K562 (cell line): ENCODE results near the gene ZNF22. TPM values are rescaled to one million over a fixed set of nuclear protein-coding genes. Genes with fewer than 3 reads are reported as not detected.
A peak's percentile ranks its signal among the peaks of the same experiment; 100 is the strongest.

Source experiments
- CBFA2T3 ChIP-seq: fragments of 450-650 bp; IDR thresholded peaks from 2 replicates; pipeline ENCODE4 v1.6.1; 2017
- ID3 ChIP-seq, 2 experiments: fragments of 250-450 bp in 1 of 2; fragments of 450-650 bp in 1 of 2; sonication (Bioruptor Pico) in 1 of 2; IDR thresholded peaks; 2 replicates each; pipeline versions ENCODE4 v1.6.1 to v1.8.0; 2016 to 2021; ENCODE audit warnings: mild to moderate bottlenecking in 2 of 2, moderate library complexity in 2 of 2, missing compliant biosample characterization in 1 of 2, missing genetic modification characterization in 1 of 2
- JUND ChIP-seq, 2 experiments: IDR thresholded peaks; 2 replicates in 1 of 2; 3 replicates in 1 of 2; pipeline ENCODE4 v1.6.1; 2011; ENCODE audit warnings: borderline replicate concordance in 2 of 2, low read depth in 2 of 2, low read length in 2 of 2, improper control_type of control experiment in 1 of 2, missing biosample characterization in 1 of 2, missing genetic modification characterization in 1 of 2, missing genetic modification reagents in 1 of 2
- L3MBTL2 ChIP-seq: fragments of 450-650 bp; IDR thresholded peaks from 2 replicates; pipeline ENCODE4 v1.6.1; 2016; ENCODE audit warnings: mild to moderate bottlenecking, moderate library complexity
- MEF2A ChIP-seq: IDR thresholded peaks from 2 replicates; pipeline ENCODE4 v1.6.1; 2011; ENCODE audit warnings: low read depth, mild to moderate bottlenecking, low read length, moderate library complexity; ENCODE audit not compliant: control insufficient read depth
- PBX2 ChIP-seq, 2 experiments: IDR thresholded peaks in 1 of 2; conservative IDR thresholded peaks in 1 of 2; 2 replicates each; pipeline ENCODE4 v1.6.1; 2016; ENCODE audit warnings: low read depth in 2 of 2, mild to moderate bottlenecking in 1 of 2, missing compliant biosample characterization in 1 of 2, missing genetic modification characterization in 1 of 2, moderate library complexity in 1 of 2
- POLR2AphosphoS5 ChIP-seq: IDR thresholded peaks from 2 replicates; pipeline ENCODE4 v1.6.1; 2011; ENCODE audit warnings: mild to moderate bottlenecking, low read depth, low read length, moderate library complexity; ENCODE audit not compliant: control insufficient read depth, insufficient read depth
- POLR2B ChIP-seq: fragments of 450-650 bp; IDR thresholded peaks from 2 replicates; pipeline ENCODE4 v1.6.1; 2018; ENCODE audit warnings: low read depth; ENCODE audit not compliant: partially characterized antibody
- RB1 ChIP-seq: fragments of 450-650 bp; IDR thresholded peaks from 2 replicates; pipeline ENCODE4 v1.6.1; 2017; ENCODE audit warnings: low read depth, mild to moderate bottlenecking
- RBBP5 ChIP-seq: fragments of 200-600 bp; sonication (generic); IDR thresholded peaks from 2 replicates; pipeline ENCODE4 v1.6.1; 2012; ENCODE audit warnings: borderline replicate concordance, mild to moderate bottlenecking, low read length, control low read depth, inconsistent platforms; ENCODE audit not compliant: insufficient read depth, poor library complexity, severe bottlenecking
- SIRT6 ChIP-seq: IDR thresholded peaks from one replicate; pipeline ENCODE4 v1.6.1; 2012; ENCODE audit warnings: low read depth, mild to moderate bottlenecking, control low read depth, inconsistent platforms, low read length, moderate library complexity
- SIX5 ChIP-seq, 2 experiments: IDR thresholded peaks; 2 replicates each; pipeline ENCODE4 v1.6.1; 2011; ENCODE audit warnings: low read length in 2 of 2, borderline replicate concordance in 1 of 2, low read depth in 1 of 2, mild to moderate bottlenecking in 1 of 2, moderate library complexity in 1 of 2; ENCODE audit not compliant: insufficient read depth in 1 of 2
- THRB ChIP-seq: fragments of 450-650 bp; formaldehyde crosslinking; conservative IDR thresholded peaks from 2 replicates; pipeline ENCODE4 v1.4.0; 2022; ENCODE audit warnings: mild to moderate bottlenecking, missing genetic modification characterization
- TSHZ1 ChIP-seq: fragments of 250-450 bp; sonication (Bioruptor Pico); IDR thresholded peaks from 2 replicates; pipeline ENCODE4 v1.4.0; 2020; ENCODE audit warnings: mild to moderate bottlenecking, moderate library complexity
- ZBTB7A ChIP-seq: IDR thresholded peaks from 2 replicates; pipeline ENCODE4 v1.6.1; 2011; ENCODE audit warnings: low read depth, mild to moderate bottlenecking, low read length, moderate library complexity, borderline replicate concordance; ENCODE audit not compliant: control insufficient read depth
- ZNF780A ChIP-seq: fragments of 250-450 bp; sonication (Bioruptor Pico); IDR thresholded peaks from 2 replicates; pipeline ENCODE4 v1.5.0; 2021; ENCODE audit warnings: mild to moderate bottlenecking
- polyA plus RNA-seq, 8 experiments: library from polyadenylated mRNA; depleted of rRNA in 4 of 8; stranded (reverse) in 5 of 8; unstranded in 3 of 8; fragments of >200 nt; fragmentation: Nextera tagmentation in 2 of 8; fragmentation: Illumina TruSeq in 1 of 8; extraction: Ambion mirVana in 2 of 8; extraction: Trizol in 1 of 8; gene quantifications; 2 replicates each; pipeline versions ENCODE4 v1.2.1 to v1.2.3, GENCODE V29; 2011 to 2014; ENCODE audit warnings: inconsistent platforms in 1 of 8, missing spikeins in 1 of 8
- total RNA-seq, 7 experiments: library from RNA; depleted of rRNA in 6 of 7; stranded (reverse); fragments of >200 nt in 6 of 7; fragmentation: Illumina TruSeq in 2 of 7; extraction: Trizol in 2 of 7; gene quantifications; 2 replicates each; pipeline versions ENCODE4 v1.2.1 to v1.2.3, GENCODE V29; 2011 to 2021; ENCODE audit warnings: low replicate concordance in 1 of 7

Gene ZNF22
- total and polyA plus RNA-seq, 9 of the 15 experiments (the other 6 are each of a cell fraction or from before 2014, with no cell fraction given), result 36.2 to 98.7 (median 51.2) TPM

GRCh38 chr10:44978570-44979280, 22.0 kb upstream of the ZNF22 start, which contains the start of gene DEPP1 (continued):
- TF ChIP-seq ZBTB7A (peak; percentile 69; the same call in 1 of the 2 replicates), ZNF780A (CRISPR knock-in tag) (no peak), L3MBTL2 (peak; percentile 41), POLR2AphosphoS5 (peak; percentile 62), RBBP5 (no peak), ID3 (CRISPR knock-in tag; IDR thresholded peaks at IDR 0.05) (no peak), ID3 (tag; IDR thresholded peaks at IDR 0.05) (no peak), CBFA2T3 (peak; percentile 57), RB1 (peak; percentile 41; the same call in 1 of the 2 replicates), THRB (no peak), SIX5 (IDR thresholded peaks at IDR 0.05; ENCODE audit: borderline replicate concordance in 1 of 2, insufficient read depth in 1 of 2, low read depth in 1 of 2, low read length in 2 of 2) (no peak), SIRT6 (no peak), POLR2B (peak; percentile 73), MEF2A (peak; percentile 100), PBX2 (CRISPR knock-in tag; IDR thresholded peaks at IDR 0.05; ENCODE audit: low read depth) (peak; percentile 100), PBX2 (tag; conservative IDR thresholded peaks at IDR 0.05; ENCODE audit: low read depth) (peak; percentile 100), JUND (IDR thresholded peaks at IDR 0.05; ENCODE audit: borderline replicate concordance, low read depth, low read length) (peak; percentile 51; the same call in 1 of the 2 replicates), JUND (tag; IDR thresholded peaks at IDR 0.05; ENCODE audit: borderline replicate concordance, low read depth, low read length) (no peak; the same call in 2 of the 3 replicates), TSHZ1 (no peak)
